ENCODE measurements around the gene R3HDM2.

Gene R3HDM2

DNA sequence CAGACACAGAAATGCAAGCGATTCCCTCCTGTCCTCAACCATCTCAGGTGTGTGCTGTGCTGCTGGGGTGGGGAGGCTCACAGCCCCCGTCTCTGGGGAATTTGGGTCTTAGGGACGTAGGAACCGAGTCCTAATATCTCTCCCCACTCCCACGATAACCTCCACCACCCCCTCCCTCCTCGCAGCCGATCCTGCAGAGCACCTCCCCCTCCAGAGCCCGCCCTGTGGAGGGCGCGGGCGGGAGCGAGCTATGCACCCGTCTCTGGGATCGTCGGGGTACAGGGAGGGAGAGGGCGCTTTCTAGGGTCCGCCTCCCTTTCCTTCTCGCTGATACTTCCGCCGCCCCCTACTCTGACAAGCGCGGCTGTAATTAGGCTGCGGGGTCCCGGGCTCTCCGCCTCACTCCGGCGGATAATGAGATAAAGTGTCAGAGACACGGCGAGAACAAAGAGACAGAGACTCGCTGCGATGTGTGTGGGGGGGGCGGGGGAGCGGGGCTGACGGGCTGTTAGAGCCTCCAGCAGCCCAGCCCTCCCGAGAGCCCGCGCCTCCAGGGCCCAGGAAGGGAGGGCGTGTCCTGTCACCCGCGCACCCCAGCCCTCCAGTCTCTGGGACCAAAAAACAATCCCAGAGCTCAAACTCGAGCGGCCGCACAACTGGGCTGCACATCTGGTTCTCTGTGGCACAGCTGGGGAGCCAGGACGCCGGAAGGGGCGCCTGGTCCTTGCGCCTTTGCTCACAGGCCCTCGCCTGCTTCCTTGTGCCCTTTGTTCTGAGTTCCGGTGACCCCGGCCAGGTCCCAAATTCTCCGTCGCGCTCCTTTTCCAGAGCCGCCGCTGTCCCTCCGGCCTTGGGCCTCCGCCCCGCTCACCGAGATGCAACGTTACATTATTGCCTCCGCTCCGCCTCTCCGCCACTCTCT, 192.7 kb downstream of the R3HDM2 start:
- no peak for DNase-seq

DNA sequence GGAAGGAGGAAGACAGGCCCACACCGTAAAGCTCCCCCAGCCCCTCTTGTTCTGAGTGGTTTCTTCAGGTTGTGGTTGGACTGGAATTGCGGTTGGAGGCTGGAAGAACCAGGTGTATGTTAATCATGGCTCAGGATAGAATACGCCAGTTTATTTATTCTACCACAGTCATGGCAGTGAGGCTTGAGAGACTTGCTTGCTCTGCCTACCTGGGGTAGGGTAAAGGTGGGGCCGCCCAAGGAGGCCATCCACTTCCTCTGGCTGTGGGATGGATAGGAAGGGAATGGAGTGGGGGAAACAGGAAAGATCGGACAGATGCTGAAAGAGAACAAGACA, 193.3 kb downstream of the R3HDM2 start:
- DNase-seq = no peak

DNA sequence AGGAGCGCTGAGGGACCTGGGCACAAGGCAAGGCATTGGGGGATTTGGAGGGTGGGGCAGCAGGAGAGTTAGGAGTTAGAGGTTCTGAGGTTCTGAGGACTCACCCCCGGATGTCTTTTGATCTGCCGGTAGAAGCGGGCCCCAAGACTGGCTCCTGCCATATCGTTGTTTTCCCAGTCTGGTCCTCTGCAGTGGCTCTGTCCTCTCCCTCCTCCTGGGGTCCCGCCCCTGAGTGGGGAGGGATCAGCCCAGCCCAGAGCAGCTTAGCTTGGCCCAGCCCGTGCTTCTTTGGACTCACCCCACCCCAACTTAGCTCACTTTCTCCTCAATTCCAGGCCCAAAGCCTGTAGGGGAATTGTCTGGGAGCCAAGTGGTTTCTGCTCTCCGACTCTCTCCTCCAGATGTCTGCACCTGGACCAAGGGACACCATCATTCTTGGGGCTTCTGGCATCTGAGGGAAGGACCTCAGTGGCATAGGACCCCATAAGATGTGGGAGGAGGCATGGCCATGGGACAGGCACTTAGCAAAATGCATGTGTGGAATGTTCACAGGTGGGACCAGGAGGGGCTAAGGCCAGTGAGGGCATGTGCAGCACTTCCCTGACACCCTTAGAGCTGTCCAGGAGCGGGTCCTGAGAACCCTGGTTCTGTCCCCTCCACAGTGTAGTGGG, 193.8 kb downstream of the R3HDM2 start:
- DNase-seq = no peak

DNA sequence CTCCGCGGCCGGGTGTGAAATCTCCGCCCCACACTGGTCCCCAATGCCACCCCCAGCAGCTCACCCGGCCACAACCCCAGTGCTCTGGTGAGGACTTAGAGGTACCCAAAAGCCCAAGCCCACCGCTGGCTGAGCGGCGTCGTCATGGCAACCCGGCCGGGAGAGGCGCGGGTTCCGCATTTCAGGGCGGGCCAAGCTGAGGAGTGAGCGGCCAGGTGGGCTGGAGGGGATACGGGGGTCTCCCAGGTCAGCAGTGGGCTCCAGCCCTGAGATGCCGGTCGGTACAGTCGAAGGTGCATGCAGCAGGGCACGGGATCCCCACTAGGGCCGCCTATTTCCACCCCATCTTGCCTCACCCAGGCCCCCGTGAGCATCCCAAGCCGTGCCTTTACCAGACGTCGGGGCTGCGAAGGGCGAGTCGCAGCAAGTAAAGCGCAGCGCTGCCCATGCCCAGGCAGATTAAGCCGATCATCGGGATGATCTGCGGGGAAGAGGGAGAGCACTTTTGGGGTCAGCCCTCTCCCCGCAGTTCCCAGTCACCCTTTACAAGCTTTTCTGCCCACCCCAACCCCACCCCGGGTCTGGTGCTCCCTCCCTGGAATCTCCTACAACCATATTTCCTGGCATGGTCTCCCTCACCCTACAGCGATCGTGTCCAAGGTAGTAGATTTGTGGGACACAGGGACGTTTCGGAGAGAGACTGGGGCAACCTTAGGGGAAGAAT, 194.5 kb downstream of the R3HDM2 start:
- no peak for DNase-seq

DNA sequence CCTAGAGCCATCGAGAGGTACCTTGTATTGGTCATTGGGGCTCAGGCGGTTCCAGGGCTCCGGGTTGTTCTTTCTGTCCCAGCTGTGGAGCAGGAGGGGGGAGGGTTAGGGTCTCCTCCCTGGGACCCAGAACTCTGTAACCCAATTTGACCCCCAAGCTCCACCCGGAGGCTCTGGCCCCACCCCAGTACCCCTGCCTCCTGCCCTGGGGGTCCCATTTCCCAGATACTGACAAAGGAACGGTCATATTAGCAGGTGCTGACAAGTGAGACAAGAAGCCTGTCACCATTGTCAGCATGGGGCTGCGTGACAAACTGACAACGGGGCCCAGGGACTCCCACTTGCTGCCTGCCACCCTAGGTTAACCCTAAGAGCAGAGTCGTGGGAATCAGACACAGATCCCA, 195.1 kb downstream of the R3HDM2 start:
- no peak for DNase-seq

DNA sequence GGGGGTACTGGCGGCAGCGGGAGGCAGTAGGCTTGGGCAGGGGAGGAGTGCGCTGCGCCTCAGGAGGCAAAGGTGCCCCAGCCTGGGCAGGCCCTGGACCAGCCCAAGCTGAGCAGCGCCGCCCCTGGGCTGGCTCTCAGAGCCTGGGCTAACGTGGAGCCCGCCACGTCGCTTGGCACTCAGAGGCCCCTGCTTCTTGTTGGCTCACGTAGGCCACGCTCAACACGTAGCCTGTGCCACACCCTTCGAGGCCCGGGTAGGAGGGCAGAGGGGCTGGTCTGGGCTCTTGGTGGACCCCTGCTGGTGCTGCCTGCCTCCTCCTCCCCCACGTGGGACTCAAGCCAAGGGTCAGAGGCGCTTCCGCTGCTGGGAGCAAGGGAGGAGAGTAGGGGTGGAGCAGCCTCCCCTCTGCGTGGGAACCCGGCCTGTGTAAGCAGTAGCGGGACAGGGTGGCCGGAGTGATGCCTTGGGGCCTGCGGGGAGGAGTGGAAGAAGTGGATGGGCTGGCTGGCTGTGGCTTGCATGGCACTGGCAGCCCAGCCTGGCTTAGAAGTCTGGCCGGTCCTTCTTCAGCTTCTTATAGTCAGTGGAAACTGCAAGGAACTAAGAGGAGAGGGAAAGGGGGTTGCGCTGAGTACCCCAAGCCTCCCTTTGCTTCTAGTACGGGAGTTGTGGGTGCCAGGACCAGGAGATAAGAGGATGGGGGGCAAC, 195.7 kb downstream of the R3HDM2 start:
- DNase-seq = no peak

DNA sequence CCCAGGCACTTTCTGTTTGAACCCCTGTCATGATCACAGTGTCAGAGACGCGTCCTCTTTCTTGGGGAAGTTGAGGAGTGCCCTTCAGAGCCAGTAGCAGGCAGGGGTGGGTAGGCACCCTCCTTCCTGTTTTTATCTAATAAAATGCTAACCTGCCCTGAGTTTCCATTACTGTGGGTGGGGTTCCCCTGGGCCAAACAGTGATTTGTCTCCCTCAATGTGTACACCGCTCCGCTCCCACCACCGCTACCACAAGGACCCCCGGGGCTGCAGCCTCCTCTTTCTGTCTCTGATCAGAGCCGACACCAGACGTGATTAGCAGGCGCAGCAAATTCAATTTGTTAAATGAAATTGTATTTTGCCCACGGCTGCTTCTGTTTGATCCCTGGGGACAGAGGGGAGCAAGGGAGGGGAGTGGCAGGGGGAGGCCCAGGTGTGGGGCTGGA, 196.2 kb downstream of the R3HDM2 start:
- DNase-seq = no peak

DNA sequence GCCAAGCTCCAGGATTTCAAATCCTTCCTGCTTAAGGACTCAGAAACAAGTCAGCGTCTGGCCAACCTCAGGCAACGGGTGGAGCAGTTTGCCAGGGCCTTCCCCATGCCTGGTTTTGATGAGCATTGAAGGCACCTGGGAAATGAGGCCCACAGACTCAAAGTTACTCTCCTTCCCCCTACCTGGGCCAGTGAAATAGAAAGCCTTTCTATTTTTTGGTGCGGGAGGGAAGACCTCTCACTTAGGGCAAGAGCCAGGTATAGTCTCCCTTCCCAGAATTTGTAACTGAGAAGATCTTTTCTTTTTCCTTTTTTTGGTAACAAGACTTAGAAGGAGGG, 196.6 kb downstream of the R3HDM2 start:
- DNase-seq = no peak

DNA sequence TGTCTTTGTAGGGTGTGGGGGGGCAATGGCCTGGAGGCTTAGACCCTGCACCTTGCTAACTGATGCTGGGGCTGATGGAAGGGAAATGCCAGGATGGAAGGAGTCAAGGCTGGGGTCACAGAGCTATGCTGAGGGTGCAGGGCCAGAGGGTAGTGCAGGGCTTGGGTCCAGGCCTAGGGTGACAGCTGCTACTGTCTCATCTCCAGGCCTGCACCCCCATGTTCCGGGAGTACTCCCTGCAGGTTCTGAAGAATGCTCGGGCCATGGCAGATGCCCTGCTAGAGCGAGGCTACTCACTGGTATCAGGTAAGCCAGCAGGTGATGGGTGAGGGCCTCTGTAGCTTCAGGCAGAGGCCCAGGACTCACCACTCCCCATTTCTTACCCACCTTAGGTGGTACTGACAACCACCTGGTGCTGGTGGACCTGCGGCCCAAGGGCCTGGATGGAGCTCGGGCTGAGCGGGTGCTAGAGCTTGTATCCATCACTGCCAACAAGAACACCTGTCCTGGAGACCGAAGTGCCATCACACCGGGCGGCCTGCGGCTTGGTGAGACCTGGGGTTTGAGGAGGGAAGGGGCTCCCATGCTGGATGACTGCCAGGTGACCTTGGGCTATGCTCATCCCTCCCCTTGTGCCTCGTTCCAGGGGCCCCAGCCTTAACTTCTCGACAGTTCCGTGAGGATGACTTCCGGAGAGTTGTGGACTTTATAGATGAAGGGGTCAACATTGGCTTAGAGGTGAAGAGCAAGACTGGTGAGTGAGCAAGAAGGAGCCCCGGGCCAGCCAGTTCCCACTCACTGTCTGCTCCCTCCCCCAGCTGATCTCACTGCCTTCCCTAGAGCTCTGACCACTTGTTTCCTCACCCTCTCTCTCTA, 197.2 kb downstream of the R3HDM2 start:
- no peak for DNase-seq

DNA sequence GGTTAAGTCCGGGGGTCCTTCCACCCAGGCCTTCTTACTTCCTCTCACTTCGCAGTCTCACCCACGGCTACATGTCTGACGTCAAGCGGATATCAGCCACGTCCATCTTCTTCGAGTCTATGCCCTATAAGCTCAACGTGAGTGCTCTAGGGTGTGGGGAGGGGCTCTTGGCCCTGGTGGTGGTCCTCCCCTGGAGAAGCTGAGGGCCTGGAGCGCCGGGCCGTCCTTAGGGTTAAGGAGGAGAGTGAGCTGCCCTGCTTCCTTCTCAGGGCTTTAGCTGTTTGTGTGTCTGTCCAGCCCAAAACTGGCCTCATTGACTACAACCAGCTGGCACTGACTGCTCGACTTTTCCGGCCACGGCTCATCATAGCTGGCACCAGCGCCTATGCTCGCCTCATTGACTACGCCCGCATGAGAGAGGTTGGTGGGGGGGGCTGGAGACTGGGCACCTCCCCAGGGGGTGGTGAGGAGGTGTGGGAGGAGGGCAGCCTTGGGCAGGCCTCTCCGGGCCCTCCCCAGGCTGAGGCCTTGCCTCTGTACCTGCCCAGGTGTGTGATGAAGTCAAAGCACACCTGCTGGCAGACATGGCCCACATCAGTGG, 198.6 kb downstream of the R3HDM2 start:
- no peak for DNase-seq

DNA sequence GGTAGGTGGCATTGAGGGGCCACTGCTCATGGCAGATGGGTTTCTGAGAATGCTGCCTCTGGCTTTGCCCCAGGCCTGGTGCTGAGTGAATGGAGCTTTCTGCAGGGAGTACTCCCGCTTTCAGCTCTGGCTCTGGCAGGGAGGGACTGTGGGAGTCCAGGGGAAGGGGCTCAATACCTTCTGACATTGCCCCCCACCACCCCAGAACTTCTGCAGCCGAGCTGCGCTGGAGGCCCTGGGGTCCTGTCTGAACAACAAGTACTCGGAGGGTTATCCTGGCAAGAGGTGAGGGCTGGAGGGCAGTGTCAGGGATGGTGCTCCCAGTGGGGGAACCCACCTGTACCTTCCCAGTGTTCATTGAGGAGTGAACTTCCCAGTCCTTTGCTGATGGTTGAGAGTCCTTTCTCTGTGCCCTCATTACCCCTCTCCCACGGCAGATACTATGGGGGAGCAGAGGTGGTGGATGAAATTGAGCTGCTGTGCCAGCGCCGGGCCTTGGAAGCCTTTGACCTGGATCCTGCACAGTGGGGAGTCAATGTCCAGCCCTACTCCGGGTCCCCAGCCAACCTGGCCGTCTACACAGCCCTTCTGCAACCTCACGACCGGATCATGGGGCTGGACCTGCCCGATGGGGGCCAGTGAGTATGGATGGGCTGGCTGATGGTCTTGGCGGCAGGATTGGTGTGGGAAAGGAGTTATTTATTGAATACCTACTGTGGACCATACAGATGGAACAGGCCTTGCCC, 199.4 kb downstream of the R3HDM2 start:
- DNase-seq = no peak

DNA sequence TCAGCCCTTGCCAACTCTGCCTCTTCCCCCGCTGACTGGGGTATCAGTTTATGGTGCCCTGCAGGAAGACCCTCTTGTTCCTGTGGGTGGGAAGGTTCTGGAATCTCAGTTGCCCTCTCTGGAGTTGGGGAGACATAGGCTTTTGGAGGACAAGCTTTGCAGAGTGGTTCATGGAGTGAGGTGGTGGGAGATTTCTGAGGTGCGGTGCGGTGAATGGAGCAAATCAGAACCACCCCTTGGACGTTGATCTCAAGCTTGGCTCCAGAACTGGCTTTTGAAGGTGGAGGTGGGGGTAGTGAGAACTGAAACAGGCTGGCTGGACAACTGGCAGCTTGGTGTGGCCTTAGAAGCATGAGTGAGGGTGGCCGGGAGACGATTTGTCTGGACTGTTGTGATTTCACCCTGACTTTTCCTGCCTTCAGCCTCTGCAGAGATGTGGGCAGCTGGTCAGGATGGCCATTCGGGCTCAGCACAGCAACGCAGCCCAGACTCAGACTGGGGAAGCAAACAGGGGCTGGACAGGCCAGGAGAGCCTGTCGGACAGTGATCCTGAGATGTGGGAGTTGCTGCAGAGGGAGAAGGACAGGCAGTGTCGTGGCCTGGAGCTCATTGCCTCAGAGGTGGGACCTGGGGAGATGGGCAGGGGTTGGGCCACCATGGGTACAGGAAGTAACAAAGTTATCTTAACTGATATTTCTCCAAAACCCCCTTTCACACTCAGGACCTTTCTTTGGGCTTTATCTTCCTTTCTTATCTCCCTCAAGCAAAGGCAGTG, 200.3 kb downstream of the R3HDM2 start:
- no peak for DNase-seq

DNA sequence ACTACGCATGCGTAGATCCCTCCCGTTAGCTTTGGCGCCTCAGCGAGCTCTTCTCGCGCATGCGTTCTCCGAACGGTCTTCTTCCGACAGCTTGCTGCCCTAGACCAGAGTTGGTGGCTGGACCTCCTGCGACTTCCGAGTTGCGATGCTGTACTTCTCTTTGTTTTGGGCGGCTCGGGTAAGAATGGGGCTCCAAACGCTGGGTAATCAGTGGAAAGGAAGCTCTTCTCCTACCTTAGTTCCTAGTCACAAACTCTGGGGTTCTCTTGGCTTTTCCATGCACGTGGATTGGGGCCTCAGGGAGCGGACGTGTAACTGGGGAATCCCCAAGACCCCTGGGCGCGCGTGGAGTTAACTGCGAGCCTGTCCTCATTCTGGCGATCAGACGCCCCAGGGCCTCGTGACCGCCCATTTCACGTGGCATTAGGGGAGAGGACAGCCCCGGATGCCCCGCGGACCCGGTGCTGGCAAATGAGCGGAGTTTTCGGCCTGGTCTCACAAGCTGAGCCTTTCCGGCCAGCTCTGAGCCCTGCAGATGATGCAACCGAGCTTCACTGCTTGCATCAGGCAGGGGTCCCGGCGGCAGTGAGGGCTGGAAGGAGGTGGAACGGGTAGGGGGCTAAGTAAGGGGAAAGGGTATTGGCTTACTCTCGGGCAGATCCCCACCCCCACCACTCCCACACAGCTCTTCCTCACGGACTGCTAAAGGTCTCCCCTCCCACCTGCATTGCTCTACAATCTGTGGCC, 201.0 kb downstream of the R3HDM2 start, which contains the start of gene SHMT2:
Gene SHMT2, plus strand, starts transcription at position 78 of the 747 bp plus-strand sequence. Its CDS starts 68 bp downstream, at position 146.
- DNase-seq = peak; percentile 88

DNA sequence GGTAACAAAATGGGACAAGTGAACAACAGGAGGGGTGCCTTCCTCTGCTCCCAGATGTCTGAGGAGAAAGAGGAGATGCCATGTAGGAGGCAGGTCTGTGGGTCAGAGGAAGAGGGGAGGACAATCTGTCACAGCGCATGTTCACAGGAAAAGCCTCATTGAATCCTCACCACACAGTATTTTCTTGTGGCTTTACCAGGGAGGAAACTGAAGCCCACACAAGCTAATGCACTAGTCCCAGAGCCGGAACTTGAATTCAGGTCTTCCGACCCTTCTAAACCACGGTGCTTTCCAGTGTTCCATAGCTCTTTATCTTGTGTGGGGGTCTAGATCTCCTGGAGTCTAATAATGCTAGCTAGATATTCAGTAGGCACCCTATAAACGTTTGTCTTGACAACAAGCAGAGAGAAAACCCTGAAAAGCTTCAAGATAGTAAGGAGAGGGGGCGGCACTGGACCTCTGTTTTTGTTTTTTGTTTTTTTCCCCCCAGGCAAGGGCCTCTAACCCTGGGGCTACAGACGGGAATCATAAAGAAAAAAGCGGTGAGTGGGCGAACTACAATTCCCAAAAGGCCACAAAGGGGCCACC, 201.7 kb downstream of the R3HDM2 start:
- DNase-seq = no peak

DNA sequence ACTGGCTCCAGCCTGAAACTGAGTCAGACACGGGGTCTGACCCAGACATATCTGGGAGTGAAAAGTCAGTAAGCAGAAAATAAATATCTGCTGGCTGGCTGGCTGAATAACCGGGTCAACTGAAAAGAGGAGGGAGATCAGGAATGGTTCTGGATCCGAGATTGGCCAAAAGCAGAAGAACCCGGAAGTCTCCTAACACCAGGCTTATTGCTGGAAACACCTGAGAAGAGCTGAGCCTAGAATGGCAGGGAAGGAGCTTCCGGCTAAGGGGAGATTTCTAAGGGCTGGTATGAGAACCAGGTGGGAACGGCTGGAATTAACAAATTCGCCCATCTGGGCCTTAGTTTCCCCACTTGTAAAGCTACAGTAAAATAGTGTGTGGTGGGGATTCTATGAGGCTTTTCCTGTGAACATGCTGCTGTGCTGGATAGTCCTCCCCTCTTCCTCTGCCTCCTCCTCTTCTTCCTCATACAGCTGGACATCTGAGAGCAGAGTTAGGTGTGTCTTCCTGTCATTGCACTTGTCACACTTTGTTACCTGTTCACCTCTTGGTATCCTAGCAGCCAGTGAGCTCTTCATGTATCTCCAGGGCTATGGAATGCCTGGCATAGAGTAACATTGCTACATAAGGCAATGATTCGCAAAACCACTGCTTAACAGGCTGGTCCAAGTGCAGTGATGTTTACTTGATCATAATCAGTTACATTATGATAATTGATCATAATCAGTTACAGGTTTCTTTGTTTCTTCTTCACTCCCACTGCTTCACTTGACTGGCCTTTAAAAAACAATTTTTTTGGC, 203.3 kb downstream of the R3HDM2 start:
- no peak for DNase-seq

DNA sequence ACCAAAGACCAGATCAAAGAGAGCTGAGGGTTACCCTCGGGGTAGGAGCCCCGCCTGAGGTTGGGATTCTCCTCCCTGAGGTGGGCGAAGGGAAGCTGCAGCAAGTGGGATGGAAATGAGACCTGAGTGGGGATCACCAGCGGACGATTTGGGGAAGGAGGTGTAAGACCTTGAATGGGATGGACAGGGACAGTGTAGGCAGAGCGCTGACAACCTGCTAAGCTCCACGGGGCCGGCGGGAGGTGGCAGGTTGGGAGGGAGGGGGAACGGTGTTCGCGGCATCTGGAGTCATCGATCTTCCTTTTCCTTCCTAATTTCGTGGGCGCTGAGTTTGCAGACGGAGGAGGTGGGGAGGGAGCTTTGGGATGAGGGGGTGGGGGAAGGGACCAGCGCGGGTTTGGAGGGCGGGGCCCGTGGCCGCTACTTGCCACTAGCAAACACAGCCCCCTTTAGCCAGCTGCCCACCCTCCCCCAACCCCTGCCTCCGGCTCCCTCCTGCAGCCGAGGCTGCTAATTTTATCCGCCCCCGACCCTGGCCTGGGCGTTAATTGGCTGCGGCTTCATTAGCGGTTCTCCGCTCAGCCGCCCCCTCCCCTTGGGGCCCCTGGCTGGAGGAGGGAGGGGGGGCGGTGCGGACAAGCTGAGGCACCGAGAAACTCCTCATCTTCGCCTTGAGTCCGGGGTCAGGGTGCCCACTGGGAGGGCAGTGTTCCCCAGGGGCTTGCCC, 204.1 kb downstream of the R3HDM2 start:
- DNase-seq = no peak

DNA sequence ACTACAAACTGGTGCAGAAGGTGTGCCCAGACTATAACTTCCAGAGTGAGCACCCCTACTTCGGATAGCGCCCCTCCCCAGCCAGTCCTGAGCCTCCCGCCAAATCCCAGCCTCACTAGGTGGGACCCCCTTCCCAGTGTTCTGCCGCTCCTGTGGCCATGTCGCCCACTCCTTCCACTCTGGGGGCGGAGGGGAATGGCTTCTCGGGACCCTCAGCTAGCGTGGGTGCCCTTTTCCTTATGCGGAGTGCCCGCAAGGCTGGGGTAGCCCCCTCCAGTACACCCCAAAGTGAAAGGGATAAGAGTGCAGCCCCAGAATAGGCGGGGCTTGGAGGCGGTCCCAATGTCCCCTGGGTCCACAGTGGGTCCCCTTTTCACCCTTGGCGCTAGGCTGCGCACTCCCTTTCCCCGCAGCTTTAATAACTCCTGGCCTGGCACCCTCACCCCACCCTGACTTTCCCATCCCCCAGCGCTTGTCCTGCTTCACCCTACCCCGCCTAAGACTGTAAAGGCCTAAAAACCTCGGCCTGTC, 205.1 kb downstream of the R3HDM2 start:
- no peak for DNase-seq

All from effector CD8-positive, alpha-beta T cell (primary cell).